Peyer's patch (tissue), 4 donors: Measurements from ENCODE around the gene GLTPD2.

Source experiments
- CTCF ChIP-seq, 6 experiments: fragments of 450-650 bp in 4 of 6; fragments of 200-600 bp in 2 of 6; sonication (generic) in 1 of 6; IDR thresholded peaks; one replicate each; pipeline ENCODE4 v1.5.1; 2017 to 2019; ENCODE audit warnings: antibody characterized with exemption in 6 of 6, mild to moderate bottlenecking in 3 of 6, moderate library complexity in 1 of 6
- POLR2A ChIP-seq, 2 donors: fragments of 450-650 bp; IDR thresholded peaks; one replicate each; pipeline ENCODE4 v1.5.1; 2017; ENCODE audit warnings: antibody characterized with exemption in 2 of 2, mild to moderate bottlenecking in 2 of 2, moderate library complexity in 2 of 2

- no peak for TF ChIP-seq CTCF (IDR thresholded peaks at IDR 0.05)
- TF ChIP-seq POLR2A (IDR thresholded peaks at IDR 0.05) = no peak
Observed at GRCh38 chr17:4751932-4752331, 36.8 kb upstream of the GLTPD2 start.
